HepG2 (cell line): ENCODE results near the gene SYNE2. TPM values are rescaled to one million over a fixed set of nuclear protein-coding genes. Genes with fewer than 3 reads are reported as not detected.

Source experiments
- ATAC-seq: fragments of 200-7000 bp; cut with Tn5 transposase; 3 replicates; pipeline ENCODE4 v1.9.1; 2020; ENCODE audit warnings: mild to moderate bottlenecking, moderate library complexity
- BruUV-seq: library from RNA; stranded (reverse); fragments of 400-500 nt; replicated peaks from 2 replicates; lab custom pipeline; 2021; lab: Mats Ljungman, UMichigan
- CTCF ChIA-PET: fragments of 300-600 bp; formaldehyde crosslinking; extraction: SDS; loops from one replicate; lab custom pipeline; 2021; ENCODE audit warnings: low total read pairs, inconsistent platforms, low intra/inter-chr PET ratio; lab: Yijun Ruan, JAX
- POLR2A ChIA-PET: fragments of 350-600 bp; sonication (Branson Sonifier 250); formaldehyde crosslinking; loops from one replicate; lab custom pipeline; 2020; ENCODE audit warnings: antibody characterized with exemption, inconsistent platforms; lab: Yijun Ruan, JAX
- DNase-seq: peaks from one replicate; pipeline ENCODE4 v3.0.0-alpha.2; 2015; ENCODE audit warnings: low spot score
- FAIRE-seq: peaks from 3 replicates; lab custom pipeline; 2011; peaks lifted over from hg19 to GRCh38; lab: Jason Lieb, UNC
- H2AFZ ChIP-seq: one replicate; pipeline ENCODE4 v1.6.1; 2011; ENCODE audit warnings: low read length, inconsistent platforms
- H3K27ac ChIP-seq: fragments of 300-600 bp; 3 replicates; pipeline ENCODE4 v1.8.0; 2011; ENCODE audit warnings: mixed run types, mild to moderate bottlenecking, mixed read lengths, low read length, inconsistent platforms; ENCODE audit not compliant: insufficient read depth; ENCODE audit errors: extremely low read length
- H3K27me3 ChIP-seq, 2 experiments: fragments of 200-600 bp in 1 of 2; 2 replicates in 1 of 2; 3 replicates in 1 of 2; pipeline versions ENCODE4 v1.6.0 to v1.8.0; 2011; ENCODE audit warnings: low read length in 2 of 2, mild to moderate bottlenecking in 2 of 2, moderate library complexity in 2 of 2, inconsistent platforms in 1 of 2; ENCODE audit not compliant: insufficient read depth in 2 of 2, control insufficient read depth in 1 of 2
- H3K36me3 ChIP-seq, 2 experiments: fragments of 200-600 bp in 1 of 2; replicated peaks in 1 of 2; 2 replicates in 1 of 2; 3 replicates in 1 of 2; pipeline versions ENCODE4 v1.5.1 to v1.8.0; 2011; ENCODE audit warnings: low read length in 2 of 2, inconsistent platforms in 1 of 2; ENCODE audit not compliant: insufficient read depth in 2 of 2, control insufficient read depth in 1 of 2
- H3K4me1 ChIP-seq: 2 replicates; pipeline ENCODE4 v1.5.1; 2012; ENCODE audit warnings: low read length, inconsistent platforms; ENCODE audit not compliant: insufficient read depth
- H3K4me2 ChIP-seq: 2 replicates; pipeline ENCODE4 v1.6.0; 2011; ENCODE audit warnings: low read depth, low read length, inconsistent platforms
- H3K4me3 ChIP-seq, 3 experiments: fragments of 200-600 bp in 1 of 3; sonication (generic), shearing (Covaris generic) in 1 of 3; replicated peaks in 1 of 3; 2 replicates each; pipeline ENCODE4 v1.5.1; 2011 to 2016; ENCODE audit warnings: low read length in 3 of 3, inconsistent platforms in 2 of 3, low read depth in 2 of 3, mild to moderate bottlenecking in 2 of 3, control low read depth in 1 of 3, mixed read lengths in 1 of 3; ENCODE audit not compliant: insufficient read depth in 1 of 3
- H3K79me2 ChIP-seq: one replicate; pipeline ENCODE4 v1.6.1; 2011; ENCODE audit warnings: low read length, inconsistent platforms; ENCODE audit not compliant: insufficient read depth
- H3K9ac ChIP-seq: 2 replicates; pipeline ENCODE4 v1.6.0; 2011; ENCODE audit warnings: mild to moderate bottlenecking, low read depth, low read length, inconsistent platforms; ENCODE audit not compliant: insufficient read depth
- H3K9me3 ChIP-seq: 2 replicates; pipeline ENCODE4 v1.5.1; 2012; ENCODE audit warnings: mild to moderate bottlenecking, low read length
- H4K20me1 ChIP-seq: 2 replicates; pipeline ENCODE4 v1.6.0; 2011; ENCODE audit warnings: inconsistent platforms, mild to moderate bottlenecking, low read length, moderate library complexity; ENCODE audit not compliant: insufficient read depth
- DRAP1 ChIP-seq: IDR thresholded peaks from 2 replicates; pipeline ENCODE4 v1.6.1; 2016; ENCODE audit warnings: missing genetic modification reagents, missing compliant biosample characterization
- HDAC1 ChIP-seq: sonication (generic); formaldehyde crosslinking; IDR thresholded peaks from 2 replicates; pipeline ENCODE4 v1.5.1; 2020; ENCODE audit warnings: mild to moderate bottlenecking, missing genetic modification reagents
- HMGXB3 ChIP-seq: sonication (generic); formaldehyde crosslinking; IDR thresholded peaks from 2 replicates; pipeline ENCODE4 v1.4.0; 2020; ENCODE audit warnings: missing genetic modification reagents, borderline replicate concordance
- KDM2A ChIP-seq: sonication (generic); formaldehyde crosslinking; IDR thresholded peaks from 2 replicates; pipeline ENCODE4 v1.4.0; 2020; ENCODE audit warnings: low read depth, missing genetic modification reagents, borderline replicate concordance
- KLF12 ChIP-seq: sonication (generic); formaldehyde crosslinking; IDR thresholded peaks from 2 replicates; pipeline ENCODE4 v1.4.0; 2020; ENCODE audit warnings: missing genetic modification reagents, borderline replicate concordance
- RFX5 ChIP-seq: IDR thresholded peaks from 2 replicates; pipeline ENCODE4 v1.6.1; 2011; ENCODE audit warnings: low read depth, low read length, improper control_type of control experiment
- SMC3 ChIP-seq: IDR thresholded peaks from 2 replicates; pipeline ENCODE4 v1.6.1; 2011; ENCODE audit warnings: low read length, improper control_type of control experiment
- SRSF1 ChIP-seq: fragments of 200-400 bp; formaldehyde crosslinking; optimal IDR thresholded peaks from 2 replicates; pipeline ENCODE3; 2017; ENCODE audit warnings: mild to moderate bottlenecking, low read depth, low read length, moderate library complexity
- SYNCRIP ChIP-seq: fragments of 200-400 bp; formaldehyde crosslinking; IDR thresholded peaks from 2 replicates; pipeline ENCODE4 v1.6.1; 2018; ENCODE audit warnings: mild to moderate bottlenecking, low read depth, low read length; ENCODE audit not compliant: insufficient read depth
- YEATS4 ChIP-seq: sonication (generic); formaldehyde crosslinking; IDR thresholded peaks from 2 replicates; pipeline ENCODE4 v1.4.0; 2020; ENCODE audit warnings: missing genetic modification reagents, borderline replicate concordance
- ZNF639 ChIP-seq: conservative IDR thresholded peaks from 2 replicates; pipeline ENCODE4 v1.6.1; 2018; ENCODE audit warnings: missing genetic modification reagents
- WGBS: methylation state at CpG from one replicate; pipeline ENCODE4 v1.1.6; 2017; ENCODE audit warnings: low lambda C conversion rate; 5-methylcytosine and 5-hydroxymethylcytosine counted together
- in situ Hi-C: cut with HindIII; loops from 2 replicates; pipeline ENCODE4 v1.10.0; 2017; ENCODE audit warnings: low pct_unique_long_range_greater_than_20kb; ENCODE audit not compliant: extremely low pct_ligation_motif_present
- intact Hi-C: fragments of 100-400 bp; cut with micrococcal nuclease; formaldehyde crosslinking; loops from one replicate; pipeline ENCODE4 v1.10.0; 2022; ENCODE audit not compliant: unreplicated experiment
- polyA plus RNA-seq, 8 experiments: library from polyadenylated mRNA; depleted of rRNA in 3 of 8; stranded (reverse) in 7 of 8; unstranded in 1 of 8; fragments of >200 nt; fragmentation: Illumina TruSeq in 4 of 8; extraction: Trizol in 4 of 8; gene quantifications; 2 replicates each; pipeline versions ENCODE4 v1.2.1 to v1.2.3, GENCODE V29; 2011 to 2016; ENCODE audit warnings: low read depth in 4 of 8, missing spikeins in 1 of 8, mixed read lengths in 1 of 8; ENCODE audit not compliant: insufficient read depth in 1 of 8
- total RNA-seq, 5 experiments: library from RNA; depleted of rRNA; stranded (reverse); fragments of >200 nt; fragmentation: Illumina TruSeq; extraction: Trizol; gene quantifications; 2 replicates each; pipeline ENCODE4 v1.2.3, GENCODE V29; 2016; ENCODE audit warnings: low read depth in 1 of 5
- TF ChIP-seq, protein P1 (sequence below): sonication (generic); formaldehyde crosslinking; IDR thresholded peaks from 2 replicates; pipeline ENCODE4 v1.5.0; 2020; ENCODE audit warnings: missing genetic modification reagents
- TF ChIP-seq, protein P2 (sequence below): sonication (generic); formaldehyde crosslinking; IDR thresholded peaks from 2 replicates; pipeline ENCODE4 v1.5.0; 2020; ENCODE audit warnings: missing genetic modification reagents, mild to moderate bottlenecking, borderline replicate concordance

SYNE2 gene
- total and polyA plus RNA-seq, 2 of the 13 experiments (the other 11 are each of a cell fraction or from before 2014, with no cell fraction given), result 6.2 to 13.3 TPM

DNA sequence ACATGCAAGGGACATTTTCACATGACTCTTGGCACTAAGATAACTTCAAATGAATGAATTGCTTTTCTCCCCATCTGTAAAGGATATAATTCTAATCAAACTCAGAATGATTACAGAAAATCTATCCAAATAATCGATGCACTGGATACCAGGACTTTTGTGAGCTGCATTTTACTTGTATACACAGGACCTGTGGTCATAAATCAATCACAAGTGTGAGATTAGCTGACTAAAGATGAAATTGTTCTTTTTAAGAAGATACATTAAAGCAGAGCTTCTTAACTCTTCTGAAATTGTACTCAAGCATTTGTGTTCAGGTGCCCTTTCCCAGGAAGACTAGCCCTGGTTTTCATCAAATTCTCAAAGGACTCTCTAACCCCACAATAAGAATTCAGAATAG, 375.1 kb downstream of the SYNE2 start:
- intact Hi-C loops (no loop called here), in situ Hi-C loops (no loop called here)
- CTCF ChIA-PET, result no interaction called here
- Histone ChIP-seq H3K36me3 (peaks cover 1 to 3% of the 10 kb centered on the region in 2 experiments; a peak in 1 of 5 replicates), H3K4me3 (no peak overlapping the region), H2AFZ (no peak overlapping the region), H3K4me2 (no peak overlapping the region), H3K27ac (no peak overlapping the region), H3K4me1 (no peaks in the 10 kb centered on the region), H3K79me2 (no peaks in the 10 kb centered on the region), H3K9ac (no peak overlapping the region), H4K20me1 (no peaks in the 10 kb centered on the region), H3K9me3 (no peaks in the 10 kb centered on the region), H3K27me3 (no peaks in the 10 kb centered on the region)
- DNase-seq (no peak), FAIRE-seq (no peak), ATAC-seq (no peak)
- 67% methylated on average over 1 of the region's 1 CpG for WGBS
- POLR2A ChIA-PET, result no interaction called here
- no TSS peak for BruUV-seq
- TF ChIP-seq HDAC1 (CRISPR knock-in tag) (no peak), SYNCRIP (no peak), ZNF639 (CRISPR knock-in tag) (no peak), DRAP1 (CRISPR knock-in tag) (no peak), HMGXB3 (no peak), RFX5 (no peak), SMC3 (no peak), KDM2A (CRISPR knock-in tag) (no peak), YEATS4 (CRISPR knock-in tag) (no peak), SRSF1 (no peak), KLF12 (no peak)
- TF ChIP-seq, protein P1, sequence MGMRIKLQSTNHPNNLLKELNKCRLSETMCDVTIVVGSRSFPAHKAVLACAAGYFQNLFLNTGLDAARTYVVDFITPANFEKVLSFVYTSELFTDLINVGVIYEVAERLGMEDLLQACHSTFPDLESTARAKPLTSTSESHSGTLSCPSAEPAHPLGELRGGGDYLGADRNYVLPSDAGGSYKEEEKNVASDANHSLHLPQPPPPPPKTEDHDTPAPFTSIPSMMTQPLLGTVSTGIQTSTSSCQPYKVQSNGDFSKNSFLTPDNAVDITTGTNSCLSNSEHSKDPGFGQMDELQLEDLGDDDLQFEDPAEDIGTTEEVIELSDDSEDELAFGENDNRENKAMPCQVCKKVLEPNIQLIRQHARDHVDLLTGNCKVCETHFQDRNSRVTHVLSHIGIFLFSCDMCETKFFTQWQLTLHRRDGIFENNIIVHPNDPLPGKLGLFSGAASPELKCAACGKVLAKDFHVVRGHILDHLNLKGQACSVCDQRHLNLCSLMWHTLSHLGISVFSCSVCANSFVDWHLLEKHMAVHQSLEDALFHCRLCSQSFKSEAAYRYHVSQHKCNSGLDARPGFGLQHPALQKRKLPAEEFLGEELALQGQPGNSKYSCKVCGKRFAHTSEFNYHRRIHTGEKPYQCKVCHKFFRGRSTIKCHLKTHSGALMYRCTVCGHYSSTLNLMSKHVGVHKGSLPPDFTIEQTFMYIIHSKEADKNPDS (CRISPR knock-in tag), result no peak
- TF ChIP-seq, protein P2, sequence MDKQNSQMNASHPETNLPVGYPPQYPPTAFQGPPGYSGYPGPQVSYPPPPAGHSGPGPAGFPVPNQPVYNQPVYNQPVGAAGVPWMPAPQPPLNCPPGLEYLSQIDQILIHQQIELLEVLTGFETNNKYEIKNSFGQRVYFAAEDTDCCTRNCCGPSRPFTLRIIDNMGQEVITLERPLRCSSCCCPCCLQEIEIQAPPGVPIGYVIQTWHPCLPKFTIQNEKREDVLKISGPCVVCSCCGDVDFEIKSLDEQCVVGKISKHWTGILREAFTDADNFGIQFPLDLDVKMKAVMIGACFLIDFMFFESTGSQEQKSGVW (CRISPR knock-in tag), result no peak
